Vagina (tissue), 2 donors: ENCODE results near the gene AFAP1L1. TPM values are rescaled to one million over a fixed set of nuclear protein-coding genes. Genes with fewer than 3 reads are reported as not detected.

Experiments
- DNase-seq, 2 donors: peaks; one replicate each; pipeline ENCODE4 v3.0.0-alpha.2; 2017; ENCODE audit errors: extremely low spot score in 2 of 2
- H3K27ac ChIP-seq: fragments of 200-600 bp; sonication (generic); one replicate; pipeline ENCODE4 v1.5.1; 2019
- H3K27me3 ChIP-seq: fragments of 200-600 bp; sonication (generic); one replicate; pipeline ENCODE4 v1.5.1; 2019
- H3K36me3 ChIP-seq, 2 donors: fragments of 200-600 bp; sonication (generic); one replicate each; pipeline ENCODE4 v1.5.1; 2017 to 2019
- H3K4me1 ChIP-seq: fragments of 200-600 bp; sonication (generic); one replicate; pipeline ENCODE4 v1.5.1; 2019
- H3K4me3 ChIP-seq, 2 donors: fragments of 200-600 bp; sonication (generic); 1 replicate in 1 of 2; 2 replicates in 1 of 2; pipeline ENCODE4 v1.5.1; 2016 to 2019
- H3K9me3 ChIP-seq: fragments of 200-600 bp; sonication (generic); one replicate; pipeline ENCODE4 v1.5.1; 2019
- CTCF ChIP-seq, 3 experiments: fragments of 450-650 bp in 2 of 3; fragments of 200-600 bp in 1 of 3; sonication (generic) in 1 of 3; IDR thresholded peaks; one replicate each; pipeline ENCODE4 v1.5.1; 2017 to 2019; ENCODE audit warnings: antibody characterized with exemption in 3 of 3, mild to moderate bottlenecking in 2 of 3, moderate library complexity in 2 of 3
- POLR2A ChIP-seq, 2 donors: fragments of 450-650 bp; IDR thresholded peaks; one replicate each; pipeline ENCODE4 v1.6.1; 2017; ENCODE audit warnings: antibody characterized with exemption in 2 of 2, mild to moderate bottlenecking in 2 of 2, moderate library complexity in 2 of 2
- POLR2AphosphoS5 ChIP-seq, 2 donors: sonication (generic); formaldehyde crosslinking; IDR thresholded peaks; one replicate each; pipeline ENCODE4 v1.9.0; 2017; ENCODE audit warnings: antibody characterized with exemption in 2 of 2, mild to moderate bottlenecking in 2 of 2, low read depth in 1 of 2; ENCODE audit not compliant: insufficient read depth in 1 of 2
- intact Hi-C: fragments of 100-400 bp; cut with DNase I; formaldehyde crosslinking; loops from one replicate; pipeline ENCODE4 v1.15.1; 2023
- total RNA-seq: library from RNA; depleted of rRNA; stranded (reverse); fragments of >200 nt; gene quantifications from one replicate; pipeline ENCODE4 v1.2.3, GENCODE V29; 2016

The AFAP1L1 gene
- total RNA-seq, 1 donor from 2014 or later = 14.7 TPM

GRCh38 chr5:149300441-149300840 is 28.8 kb downstream of the AFAP1L1 start:
- TF ChIP-seq CTCF (IDR thresholded peaks at IDR 0.05) = no peak
- no peak for TF ChIP-seq POLR2A (IDR thresholded peaks at IDR 0.05)
- no peak for TF ChIP-seq POLR2AphosphoS5 (IDR thresholded peaks at IDR 0.05; ENCODE audit: insufficient read depth in 1 of 2, low read depth in 1 of 2)
- intact Hi-C loops = no loop called here
- no peak overlapping the region for H3K27ac ChIP-seq

GRCh38 chr5:149301049-149301743 is 29.5 kb downstream of the AFAP1L1 start:
- intact Hi-C loops = no loop called here
- TF ChIP-seq CTCF (IDR thresholded peaks at IDR 0.05) = no peak
- TF ChIP-seq POLR2A (IDR thresholded peaks at IDR 0.05) = no peak
- no peak for TF ChIP-seq POLR2AphosphoS5 (IDR thresholded peaks at IDR 0.05; ENCODE audit: insufficient read depth in 1 of 2, low read depth in 1 of 2)
- DNase-seq = no peak
- H3K27me3 ChIP-seq = no peaks in the 10 kb centered on the region
- peaks cover 3% of the 10 kb centered on the region for H3K4me1 ChIP-seq
- H3K4me3 ChIP-seq = no peak overlapping the region
- no peaks in the 10 kb centered on the region for H3K36me3 ChIP-seq
- no peaks in the 10 kb centered on the region for H3K9me3 ChIP-seq
- no peak overlapping the region for H3K27ac ChIP-seq

More at GRCh38 chr5:149300441-149300840, 28.8 kb downstream of the AFAP1L1 start:
- no peak overlapping the region for H3K4me3 ChIP-seq
- H3K36me3 ChIP-seq = no peaks in the 10 kb centered on the region
- H3K9me3 ChIP-seq = no peaks in the 10 kb centered on the region
- H3K27me3 ChIP-seq = no peaks in the 10 kb centered on the region
- peaks cover 3% of the 10 kb centered on the region for H3K4me1 ChIP-seq
- no peak for DNase-seq

- Histone ChIP-seq H3K36me3 (no peaks in the 10 kb centered on the region), H3K27ac (no peak overlapping the region), H3K4me3 (no peak overlapping the region), H3K4me1 (peaks cover 3% of the 10 kb centered on the region), H3K27me3 (no peaks in the 10 kb centered on the region), H3K9me3 (no peaks in the 10 kb centered on the region)
- intact Hi-C loops = no loop called here
- no peak for DNase-seq
- no peak for TF ChIP-seq POLR2AphosphoS5 (IDR thresholded peaks at IDR 0.05; ENCODE audit: insufficient read depth in 1 of 2, low read depth in 1 of 2)
- no peak for TF ChIP-seq POLR2A (IDR thresholded peaks at IDR 0.05)
- TF ChIP-seq CTCF (IDR thresholded peaks at IDR 0.05) = no peak
Measured at GRCh38 chr5:149301744-149302380, 30.2 kb downstream of the AFAP1L1 start.

GRCh38 chr5:149302641-149303040 is 31.0 kb downstream of the AFAP1L1 start:
- TF ChIP-seq POLR2AphosphoS5 (IDR thresholded peaks at IDR 0.05; ENCODE audit: insufficient read depth in 1 of 2, low read depth in 1 of 2) (no peak), CTCF (IDR thresholded peaks at IDR 0.05) (no peak), POLR2A (IDR thresholded peaks at IDR 0.05) (no peak)
- no peak overlapping the region for H3K4me3 ChIP-seq
- no peak overlapping the region for H3K27ac ChIP-seq
- H3K36me3 ChIP-seq = no peaks in the 10 kb centered on the region
- no peaks in the 10 kb centered on the region for H3K27me3 ChIP-seq
- DNase-seq = no peak
- no peaks in the 10 kb centered on the region for H3K9me3 ChIP-seq
- H3K4me1 ChIP-seq = peaks cover 3% of the 10 kb centered on the region
- intact Hi-C loops = no loop called here

- Histone ChIP-seq H3K4me1 (peaks cover 3% of the 10 kb centered on the region), H3K27me3 (no peaks in the 10 kb centered on the region), H3K36me3 (no peaks in the 10 kb centered on the region), H3K27ac (no peak overlapping the region), H3K4me3 (no peak overlapping the region), H3K9me3 (no peaks in the 10 kb centered on the region)
- DNase-seq = no peak
- TF ChIP-seq POLR2A (IDR thresholded peaks at IDR 0.05) = no peak
- no peak for TF ChIP-seq POLR2AphosphoS5 (IDR thresholded peaks at IDR 0.05; ENCODE audit: insufficient read depth in 1 of 2, low read depth in 1 of 2)
- TF ChIP-seq CTCF (IDR thresholded peaks at IDR 0.05) = no peak
- intact Hi-C loops = no loop called here
Measured at GRCh38 chr5:149303210-149303609, 31.6 kb downstream of the AFAP1L1 start.
